NCI-H446 treated with DMSO at 0.1 percent for 48 hours (cell line): ENCODE data around the gene INPP5A.
"Not testable (repeated sequence)": the region's sequence is repeated elsewhere in the genome, so short reads cannot be mapped to it uniquely, and the experiment has no call there.

ENCODE experiments used
- DNase-seq: peaks from one replicate; lab custom pipeline; 2025; lab: John Stamatoyannopoulos, UW

INPP5A gene

GRCh38 chr10:132537684-132538001 lies at the start of gene INPP5A:
Gene INPP5A (plus strand): TSS chr10:132537787. CDS start chr10:132538097, 310 bp downstream.
- no peak for DNase-seq

GRCh38 chr10:132488231-132488821 lies 49.3 kb upstream of the INPP5A start:
- no peak for DNase-seq

GRCh38 chr10:132489053-132489703 lies 48.4 kb upstream of the INPP5A start:
- no peak for DNase-seq

- no peak for DNase-seq
These were observed 47.7 kb upstream of the INPP5A start for GRCh38 chr10:132489704-132490534.

GRCh38 chr10:132491534-132491933 lies 46.1 kb upstream of the INPP5A start:
- DNase-seq, result not testable (repeated sequence)

- no peak for DNase-seq
These were observed 45.1 kb upstream of the INPP5A start for GRCh38 chr10:132492323-132493025.

- no peak for DNase-seq
These were observed 44.3 kb upstream of the INPP5A start for GRCh38 chr10:132493246-132493755.

GRCh38 chr10:132493756-132494290 lies 43.8 kb upstream of the INPP5A start:
- no peak for DNase-seq

GRCh38 chr10:132494866-132495630 lies 42.5 kb upstream of the INPP5A start:
- DNase-seq, result no peak

GRCh38 chr10:132496360-132497062 lies 41.1 kb upstream of the INPP5A start:
- no peak for DNase-seq

- no peak for DNase-seq
These were observed 40.4 kb upstream of the INPP5A start for GRCh38 chr10:132497063-132497680.

GRCh38 chr10:132497861-132498561 lies 39.6 kb upstream of the INPP5A start:
- DNase-seq, result no peak

- no peak for DNase-seq
These were observed 38.8 kb upstream of the INPP5A start for GRCh38 chr10:132498562-132499366.

- DNase-seq, result no peak
These were observed 38.3 kb upstream of the INPP5A start for GRCh38 chr10:132499367-132499685.

- DNase-seq, result no peak
These were observed 36.7 kb upstream of the INPP5A start for GRCh38 chr10:132500781-132501415.

- no peak for DNase-seq
These were observed 34.9 kb upstream of the INPP5A start for GRCh38 chr10:132502544-132503300.

- no peak for DNase-seq
These were observed 33.8 kb upstream of the INPP5A start for GRCh38 chr10:132503581-132504421.
